Neural progenitor cell (in vitro differentiated cells): ENCODE results near the gene HSPB6. TPM values are rescaled to one million over a fixed set of nuclear protein-coding genes. Genes with fewer than 3 reads are reported as not detected.

Source experiments
- DNase-seq: peaks from one replicate; pipeline ENCODE4 v3.0.0-alpha.2; 2016; ENCODE audit warnings: low spot score
- H2AFZ ChIP-seq: fragments of 200-600 bp; sonication (generic); replicated peaks from 2 replicates; pipeline ENCODE4 v1.6.1; 2016; ENCODE audit warnings: antibody characterized with exemption
- H3F3A ChIP-seq: fragments of 200-600 bp; sonication (generic); 2 replicates; pipeline ENCODE4 v1.6.1; 2016; ENCODE audit warnings: antibody characterized with exemption, low read depth
- H3K27ac ChIP-seq: fragments of 200-600 bp; sonication (generic); 2 replicates; pipeline ENCODE4 v1.5.1; 2016; ENCODE audit warnings: mild to moderate bottlenecking
- H3K27me3 ChIP-seq: fragments of 200-600 bp; sonication (generic); 2 replicates; pipeline ENCODE4 v1.6.1; 2016; ENCODE audit warnings: mild to moderate bottlenecking, moderate library complexity
- H3K36me3 ChIP-seq: fragments of 200-600 bp; sonication (generic); 2 replicates; pipeline ENCODE4 v1.5.1; 2016
- H3K4me1 ChIP-seq: fragments of 200-600 bp; sonication (generic); 2 replicates; pipeline ENCODE4 v1.6.1; 2016; ENCODE audit warnings: mixed run types
- H3K4me2 ChIP-seq: fragments of 200-600 bp; sonication (generic); 2 replicates; pipeline ENCODE4 v1.6.1; 2016
- H3K4me3 ChIP-seq: fragments of 200-600 bp; sonication (generic); 2 replicates; pipeline ENCODE4 v1.5.1; 2016
- H3K79me2 ChIP-seq: fragments of 200-600 bp; sonication (generic); 2 replicates; pipeline ENCODE4 v1.6.1; 2016; ENCODE audit warnings: low read depth
- H3K9ac ChIP-seq: fragments of 200-600 bp; sonication (generic); 2 replicates; pipeline ENCODE4 v1.6.1; 2016
- H3K9me3 ChIP-seq: fragments of 200-600 bp; sonication (generic); 2 replicates; pipeline ENCODE4 v1.5.1; 2016; ENCODE audit warnings: low read depth
- H4K20me1 ChIP-seq: fragments of 200-600 bp; sonication (generic); 2 replicates; pipeline ENCODE4 v1.6.1; 2016; ENCODE audit warnings: low read depth
- H3K27ac Mint-ChIP-seq: 3 replicates; pipeline ENCODE4 v1.8.0; 2021; ENCODE audit warnings: mixed read lengths
- H3K27me3 Mint-ChIP-seq: 2 replicates; pipeline ENCODE4 v1.8.0; 2022; ENCODE audit warnings: low read depth, mild to moderate bottlenecking, inconsistent platforms, moderate library complexity, mixed read lengths; ENCODE audit not compliant: insufficient read depth
- H3K36me3 Mint-ChIP-seq: 3 replicates; pipeline ENCODE4 v1.8.0; 2021; ENCODE audit warnings: mixed read lengths
- H3K4me1 Mint-ChIP-seq: 3 replicates; pipeline ENCODE4 v1.8.0; 2021; ENCODE audit warnings: mixed read lengths
- H3K4me3 Mint-ChIP-seq: 3 replicates; pipeline ENCODE4 v1.8.0; 2021; ENCODE audit warnings: mild to moderate bottlenecking, moderate library complexity, mixed read lengths
- H3K9me3 Mint-ChIP-seq: 3 replicates; pipeline ENCODE4 v1.8.0; 2020; ENCODE audit warnings: mixed read lengths
- EZH2 ChIP-seq: fragments of 200-600 bp; sonication (generic); IDR thresholded peaks from 2 replicates; pipeline ENCODE4 v1.6.1; 2017; ENCODE audit warnings: antibody characterized with exemption, mild to moderate bottlenecking, moderate library complexity
- EZH2phosphoT487 ChIP-seq: fragments of 200-600 bp; sonication (generic); IDR thresholded peaks from 2 replicates; pipeline ENCODE4 v1.6.1; 2017; ENCODE audit warnings: antibody characterized with exemption
- total RNA-seq: library from RNA; depleted of rRNA; stranded (reverse); fragments of >200 nt; gene quantifications from 2 replicates; pipeline ENCODE4 v1.2.3, GENCODE V29; 2015; ENCODE audit warnings: low replicate concordance
- TF ChIP-seq, protein P1 (sequence below): fragments of 200-600 bp; sonication (generic); IDR thresholded peaks from 2 replicates; pipeline ENCODE4 v1.5.1; 2017; ENCODE audit warnings: antibody characterized with exemption, mild to moderate bottlenecking

HSPB6 gene
- total RNA-seq, 1 donor from 2014 or later = not detected

DNA sequence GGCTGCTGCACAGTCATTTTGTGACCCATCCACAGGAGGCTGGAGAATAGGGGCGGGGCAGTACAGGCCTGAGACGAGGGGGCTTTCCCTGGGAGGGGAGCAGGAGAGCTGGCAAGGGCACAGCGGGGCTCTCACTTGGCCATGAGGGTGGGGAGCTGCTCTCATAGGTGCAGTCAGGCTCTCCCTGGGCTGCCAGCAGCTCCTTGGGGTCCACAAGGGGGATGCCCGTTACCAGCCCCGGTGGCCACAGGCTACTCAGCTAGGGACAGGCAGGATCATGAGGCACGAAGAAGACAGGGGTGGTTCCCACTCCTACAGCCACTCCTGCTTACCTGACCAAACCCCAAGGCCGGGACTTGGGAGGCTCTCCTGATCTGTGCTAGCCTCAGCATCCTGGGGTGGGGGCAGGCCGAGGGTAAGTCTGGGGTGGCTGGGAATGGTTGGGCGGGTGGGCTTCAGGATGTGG lies 35.0 kb upstream of the HSPB6 start:
- H2AFZ ChIP-seq = no peak overlapping the region
- H3K27me3 Mint-ChIP-seq = peaks cover 20% of the 10 kb centered on the region
- no peak for TF ChIP-seq EZH2
- TF ChIP-seq, protein P1, sequence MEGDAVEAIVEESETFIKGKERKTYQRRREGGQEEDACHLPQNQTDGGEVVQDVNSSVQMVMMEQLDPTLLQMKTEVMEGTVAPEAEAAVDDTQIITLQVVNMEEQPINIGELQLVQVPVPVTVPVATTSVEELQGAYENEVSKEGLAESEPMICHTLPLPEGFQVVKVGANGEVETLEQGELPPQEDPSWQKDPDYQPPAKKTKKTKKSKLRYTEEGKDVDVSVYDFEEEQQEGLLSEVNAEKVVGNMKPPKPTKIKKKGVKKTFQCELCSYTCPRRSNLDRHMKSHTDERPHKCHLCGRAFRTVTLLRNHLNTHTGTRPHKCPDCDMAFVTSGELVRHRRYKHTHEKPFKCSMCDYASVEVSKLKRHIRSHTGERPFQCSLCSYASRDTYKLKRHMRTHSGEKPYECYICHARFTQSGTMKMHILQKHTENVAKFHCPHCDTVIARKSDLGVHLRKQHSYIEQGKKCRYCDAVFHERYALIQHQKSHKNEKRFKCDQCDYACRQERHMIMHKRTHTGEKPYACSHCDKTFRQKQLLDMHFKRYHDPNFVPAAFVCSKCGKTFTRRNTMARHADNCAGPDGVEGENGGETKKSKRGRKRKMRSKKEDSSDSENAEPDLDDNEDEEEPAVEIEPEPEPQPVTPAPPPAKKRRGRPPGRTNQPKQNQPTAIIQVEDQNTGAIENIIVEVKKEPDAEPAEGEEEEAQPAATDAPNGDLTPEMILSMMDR = no peak
- TF ChIP-seq EZH2phosphoT487 = no peak
- no peaks in the 10 kb centered on the region for H3K36me3 ChIP-seq
- no peaks in the 10 kb centered on the region for H3K9me3 ChIP-seq
- H3K9ac ChIP-seq = no peak overlapping the region
- peaks cover 24% of the 10 kb centered on the region for H3K27me3 ChIP-seq
- no peak overlapping the region for H3K4me2 ChIP-seq
- H3K9me3 Mint-ChIP-seq = no peaks in the 10 kb centered on the region
- H3K4me1 Mint-ChIP-seq = peaks cover under 1% of the 10 kb centered on the region
- H3K4me3 ChIP-seq = no peak overlapping the region
- H3K4me1 ChIP-seq = peaks cover 2% of the 10 kb centered on the region
- H3K36me3 Mint-ChIP-seq = peaks cover 1% of the 10 kb centered on the region
- no peak for DNase-seq
- H3K4me3 Mint-ChIP-seq = no peak overlapping the region
- H3K79me2 ChIP-seq = no peaks in the 10 kb centered on the region
- H3K27ac ChIP-seq = no peak overlapping the region
- no peaks in the 10 kb centered on the region for H4K20me1 ChIP-seq
- no peaks in the 10 kb centered on the region for H3F3A ChIP-seq
- H3K27ac Mint-ChIP-seq = no peak overlapping the region

DNA sequence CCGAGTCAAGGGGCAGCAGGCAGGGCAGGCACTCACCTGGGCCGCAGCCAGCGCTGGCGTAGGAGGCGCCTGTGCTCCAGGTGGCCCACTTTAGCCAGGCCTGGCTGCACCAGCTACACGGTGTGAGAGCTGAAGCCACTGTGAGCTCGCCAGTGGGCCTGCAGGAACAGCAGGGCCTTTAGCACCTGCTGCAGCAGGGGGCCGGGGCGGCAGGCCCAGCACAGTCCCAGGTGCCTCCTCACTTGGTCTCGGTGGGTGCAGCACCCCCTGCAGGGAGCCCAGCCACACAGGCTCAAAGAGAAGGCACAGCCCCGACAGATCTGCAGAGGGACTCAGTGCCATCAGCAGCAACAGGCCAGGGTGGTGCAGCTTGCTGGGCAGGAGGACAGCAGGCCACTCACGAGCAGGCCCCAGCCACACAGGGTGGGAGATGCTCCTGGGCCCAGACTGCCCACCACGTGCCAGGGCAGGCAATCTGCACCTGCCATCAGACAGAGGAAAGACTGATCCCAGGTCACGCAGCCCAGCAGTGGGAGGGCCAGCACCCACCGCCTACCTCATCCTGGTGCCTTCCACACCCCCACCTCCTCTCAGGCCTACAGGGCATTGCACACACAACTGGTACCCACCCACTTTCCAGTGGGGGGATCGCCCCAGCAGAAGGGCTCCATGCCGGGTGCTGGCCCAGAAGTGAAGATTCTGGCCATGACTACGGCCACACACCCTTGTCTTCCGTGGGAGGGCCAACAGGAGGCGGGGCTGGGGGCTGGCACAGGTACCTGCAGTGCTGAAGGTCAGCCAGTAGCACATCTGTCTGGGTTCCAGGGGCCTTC lies 34.4 kb upstream of the HSPB6 start:
- Histone ChIP-seq H3K4me1 (no peaks in the 10 kb centered on the region), H3F3A (no peaks in the 10 kb centered on the region), H2AFZ (no peak overlapping the region), H3K9me3 (no peaks in the 10 kb centered on the region), H3K36me3 (no peaks in the 10 kb centered on the region), H3K79me2 (no peaks in the 10 kb centered on the region), H4K20me1 (no peaks in the 10 kb centered on the region), H3K4me2 (no peak overlapping the region), H3K27me3 (peaks cover 18% of the 10 kb centered on the region), H3K9ac (no peak overlapping the region), H3K27ac (no peak overlapping the region), H3K4me3 (no peak overlapping the region)
- TF ChIP-seq EZH2phosphoT487 (no peak), EZH2 (no peak)
- TF ChIP-seq, protein P1 = no peak
- no peak overlapping the region for H3K27ac Mint-ChIP-seq
- peaks cover 15% of the 10 kb centered on the region for H3K27me3 Mint-ChIP-seq
- DNase-seq = no peak
- H3K4me1 Mint-ChIP-seq = no peaks in the 10 kb centered on the region
- peaks cover 1% of the 10 kb centered on the region for H3K36me3 Mint-ChIP-seq
- no peak overlapping the region for H3K4me3 Mint-ChIP-seq
- H3K9me3 Mint-ChIP-seq = no peaks in the 10 kb centered on the region

DNA sequence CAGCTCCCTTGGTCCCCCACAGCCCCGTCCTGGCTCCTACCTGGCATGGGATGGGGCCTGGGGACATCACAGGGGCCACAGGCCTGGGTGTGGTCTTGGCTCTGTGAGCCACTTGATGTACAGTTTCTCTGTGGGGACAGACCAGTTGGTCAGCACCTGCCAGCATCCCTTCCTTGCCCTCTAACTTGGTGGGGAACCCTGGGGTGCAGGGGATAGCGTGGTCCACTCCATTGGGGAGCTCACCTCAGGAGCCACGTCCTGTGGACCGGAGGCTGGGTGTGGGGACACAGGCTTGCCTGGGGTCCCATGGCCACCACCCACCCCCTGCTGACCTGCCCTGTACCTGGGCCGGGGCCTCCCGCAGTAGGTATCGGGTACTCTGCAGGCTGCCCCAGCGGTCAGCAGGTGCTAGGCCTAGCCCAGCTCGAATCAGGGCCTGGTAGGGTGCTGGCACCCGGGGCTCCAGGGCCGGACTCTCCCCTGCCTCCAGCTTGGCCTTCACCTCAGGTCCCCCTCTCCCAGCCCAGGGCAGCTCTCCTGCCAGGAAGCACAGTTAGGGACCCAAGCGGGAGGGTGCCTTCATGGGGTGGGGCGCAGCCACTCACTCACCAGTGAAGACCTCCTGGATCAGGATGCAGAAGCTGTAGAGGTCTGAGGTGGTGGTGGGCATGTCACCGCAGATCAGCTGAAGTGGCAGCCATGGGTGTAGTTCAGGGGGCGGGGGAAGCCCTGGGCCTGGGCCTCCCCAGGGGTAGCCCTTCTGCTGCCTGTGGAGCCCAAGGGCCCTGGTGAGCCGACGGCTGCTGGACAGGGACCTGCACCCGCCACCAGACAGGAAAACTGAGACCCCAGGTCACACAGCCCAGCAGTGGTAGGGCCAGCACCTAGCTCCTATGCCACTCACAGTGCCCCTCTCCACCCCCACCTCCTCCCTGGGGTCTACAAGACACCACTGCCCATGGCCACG lies 33.4 kb upstream of the HSPB6 start:
- peaks cover 10% of the 10 kb centered on the region for H3K27me3 Mint-ChIP-seq
- peaks cover 4% of the 10 kb centered on the region for H4K20me1 ChIP-seq
- no peaks in the 10 kb centered on the region for H3K4me1 Mint-ChIP-seq
- no peak overlapping the region for H3K4me3 Mint-ChIP-seq
- H3K27me3 ChIP-seq = peaks cover 15% of the 10 kb centered on the region
- TF ChIP-seq, protein P1 = no peak
- no peak for TF ChIP-seq EZH2phosphoT487
- H3K4me2 ChIP-seq = no peak overlapping the region
- H3K4me3 ChIP-seq = no peak overlapping the region
- H3K9ac ChIP-seq = no peak overlapping the region
- no peaks in the 10 kb centered on the region for H3K36me3 ChIP-seq
- H3K79me2 ChIP-seq = no peaks in the 10 kb centered on the region
- no peaks in the 10 kb centered on the region for H3K9me3 ChIP-seq
- no peak overlapping the region for H2AFZ ChIP-seq
- peaks cover 1% of the 10 kb centered on the region for H3K36me3 Mint-ChIP-seq
- DNase-seq = no peak
- H3K9me3 Mint-ChIP-seq = no peaks in the 10 kb centered on the region
- no peak overlapping the region for H3K27ac Mint-ChIP-seq
- H3F3A ChIP-seq = no peaks in the 10 kb centered on the region
- H3K4me1 ChIP-seq = no peaks in the 10 kb centered on the region
- no peak overlapping the region for H3K27ac ChIP-seq
